ENCODE data around the gene ADM. TPM values are rescaled to one million over a fixed set of nuclear protein-coding genes. Genes with fewer than 3 reads are reported as not detected.

Gene ADM
- total RNA-seq, 1 donor from 2014 or later, result 28.8 TPM

DNA sequence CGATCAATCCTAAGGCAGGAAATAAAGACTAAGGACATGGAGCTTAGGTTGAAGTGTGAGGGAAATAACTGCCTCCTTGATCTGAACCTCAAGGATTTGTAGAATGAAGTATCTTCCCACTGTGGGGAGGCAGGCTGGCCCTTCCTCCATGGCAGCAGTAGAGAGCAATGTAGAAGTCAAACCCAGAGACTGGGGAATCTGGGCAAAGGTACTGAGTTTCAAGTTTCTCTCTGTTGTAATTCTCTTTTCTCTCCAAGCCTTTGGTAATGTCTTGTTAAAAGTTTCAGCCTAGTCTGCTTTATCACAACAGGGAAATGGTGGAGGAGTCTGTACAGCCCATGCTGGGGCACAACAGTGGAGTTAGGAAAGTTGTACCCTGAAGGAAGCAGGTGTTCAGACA is 49.5 kb downstream of the ADM start:
- Mint-ChIP-seq H3K4me1 (ENCODE audit: unreplicated experiment) (peaks cover 18% of the 10 kb centered on the region), H3K27me3 (no peaks in the 10 kb centered on the region), H3K4me3 (no peak overlapping the region), H3K36me3 (no peaks in the 10 kb centered on the region), H3K27ac (no peak overlapping the region), H3K9me3 (no peaks in the 10 kb centered on the region)
- TF ChIP-seq, protein P1, sequence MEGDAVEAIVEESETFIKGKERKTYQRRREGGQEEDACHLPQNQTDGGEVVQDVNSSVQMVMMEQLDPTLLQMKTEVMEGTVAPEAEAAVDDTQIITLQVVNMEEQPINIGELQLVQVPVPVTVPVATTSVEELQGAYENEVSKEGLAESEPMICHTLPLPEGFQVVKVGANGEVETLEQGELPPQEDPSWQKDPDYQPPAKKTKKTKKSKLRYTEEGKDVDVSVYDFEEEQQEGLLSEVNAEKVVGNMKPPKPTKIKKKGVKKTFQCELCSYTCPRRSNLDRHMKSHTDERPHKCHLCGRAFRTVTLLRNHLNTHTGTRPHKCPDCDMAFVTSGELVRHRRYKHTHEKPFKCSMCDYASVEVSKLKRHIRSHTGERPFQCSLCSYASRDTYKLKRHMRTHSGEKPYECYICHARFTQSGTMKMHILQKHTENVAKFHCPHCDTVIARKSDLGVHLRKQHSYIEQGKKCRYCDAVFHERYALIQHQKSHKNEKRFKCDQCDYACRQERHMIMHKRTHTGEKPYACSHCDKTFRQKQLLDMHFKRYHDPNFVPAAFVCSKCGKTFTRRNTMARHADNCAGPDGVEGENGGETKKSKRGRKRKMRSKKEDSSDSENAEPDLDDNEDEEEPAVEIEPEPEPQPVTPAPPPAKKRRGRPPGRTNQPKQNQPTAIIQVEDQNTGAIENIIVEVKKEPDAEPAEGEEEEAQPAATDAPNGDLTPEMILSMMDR (conservative IDR thresholded peaks at IDR 0.05), result no peak
- DNase-seq (ENCODE audit: extremely low spot score, unreplicated experiment), result no peak

DNA sequence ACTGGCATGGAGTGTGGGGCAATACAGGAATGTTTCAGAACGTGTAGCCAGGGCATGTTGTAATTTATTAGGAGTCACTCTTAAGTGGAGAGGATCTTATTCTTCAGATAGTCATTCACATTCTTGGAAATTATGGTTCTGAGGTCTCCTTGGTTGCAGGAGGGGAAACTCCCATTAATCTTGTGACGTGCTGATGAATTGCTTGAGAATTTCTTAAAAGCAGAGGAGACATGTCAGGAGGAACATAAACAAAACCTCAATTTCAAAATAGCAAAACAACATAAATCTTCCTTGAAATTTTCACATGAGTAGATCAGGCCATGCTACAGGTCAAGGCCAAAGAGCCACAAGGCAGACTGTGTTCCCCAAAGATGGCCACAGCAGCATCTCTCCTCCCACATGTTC is 50.4 kb downstream of the ADM start:
- H3K36me3 Mint-ChIP-seq, result no peaks in the 10 kb centered on the region
- peaks cover 18% of the 10 kb centered on the region for H3K4me1 Mint-ChIP-seq (ENCODE audit: unreplicated experiment)
- H3K27ac Mint-ChIP-seq, result no peak overlapping the region
- no peaks in the 10 kb centered on the region for H3K9me3 Mint-ChIP-seq
- no peaks in the 10 kb centered on the region for H3K27me3 Mint-ChIP-seq
- no peak for DNase-seq (ENCODE audit: extremely low spot score, unreplicated experiment)
- TF ChIP-seq, protein P1 (conservative IDR thresholded peaks at IDR 0.05), result no peak
- H3K4me3 Mint-ChIP-seq, result no peak overlapping the region

DNA sequence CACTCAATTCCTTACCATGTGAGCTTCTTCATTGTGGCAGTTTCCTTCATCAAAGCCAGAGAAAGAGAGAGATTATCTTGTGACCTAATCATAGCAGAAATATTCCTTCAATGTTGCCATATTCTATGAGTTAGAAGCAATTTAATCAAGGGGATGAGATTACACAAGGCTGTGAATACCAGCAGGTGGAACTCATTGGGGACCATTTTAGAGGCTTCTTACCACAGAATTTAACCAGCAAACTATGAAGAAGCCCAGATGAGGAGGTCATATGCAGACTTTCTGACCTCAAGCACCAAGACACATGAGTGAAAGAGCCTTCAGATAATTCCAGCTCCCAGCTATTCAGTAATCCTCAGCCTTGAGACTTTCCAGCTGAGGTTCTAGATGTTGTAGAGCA is 51.3 kb downstream of the ADM start:
- H3K9me3 Mint-ChIP-seq, result no peaks in the 10 kb centered on the region
- no peak overlapping the region for H3K27ac Mint-ChIP-seq
- H3K27me3 Mint-ChIP-seq, result no peaks in the 10 kb centered on the region
- no peak for DNase-seq (ENCODE audit: extremely low spot score, unreplicated experiment)
- H3K36me3 Mint-ChIP-seq, result no peaks in the 10 kb centered on the region
- TF ChIP-seq, protein P1 (conservative IDR thresholded peaks at IDR 0.05), result no peak
- H3K4me1 Mint-ChIP-seq (ENCODE audit: unreplicated experiment), result peaks cover 14% of the 10 kb centered on the region
- no peak overlapping the region for H3K4me3 Mint-ChIP-seq

Other genes with a start within 250 kb of the ADM start
- gene SBF2, start 10.9 kb upstream of the ADM start, total RNA-seq (ENCODE audit: low replicate concordance), result 30.4 and 39.5 TPM in 2 replicates
- gene AMPD3, start 150.2 kb downstream of the ADM start, total RNA-seq (ENCODE audit: low replicate concordance), result 7.0 and 9.0 TPM in 2 replicates
- gene RNF141, start 236.1 kb downstream of the ADM start, total RNA-seq (ENCODE audit: low replicate concordance), result 43.2 and 86.4 TPM in 2 replicates